ENCODE results near the gene TROAP.
"Not testable (repeated sequence)": the region's sequence is repeated elsewhere in the genome, so short reads cannot be mapped to it uniquely, and the experiment has no call there.

The TROAP gene

DNA sequence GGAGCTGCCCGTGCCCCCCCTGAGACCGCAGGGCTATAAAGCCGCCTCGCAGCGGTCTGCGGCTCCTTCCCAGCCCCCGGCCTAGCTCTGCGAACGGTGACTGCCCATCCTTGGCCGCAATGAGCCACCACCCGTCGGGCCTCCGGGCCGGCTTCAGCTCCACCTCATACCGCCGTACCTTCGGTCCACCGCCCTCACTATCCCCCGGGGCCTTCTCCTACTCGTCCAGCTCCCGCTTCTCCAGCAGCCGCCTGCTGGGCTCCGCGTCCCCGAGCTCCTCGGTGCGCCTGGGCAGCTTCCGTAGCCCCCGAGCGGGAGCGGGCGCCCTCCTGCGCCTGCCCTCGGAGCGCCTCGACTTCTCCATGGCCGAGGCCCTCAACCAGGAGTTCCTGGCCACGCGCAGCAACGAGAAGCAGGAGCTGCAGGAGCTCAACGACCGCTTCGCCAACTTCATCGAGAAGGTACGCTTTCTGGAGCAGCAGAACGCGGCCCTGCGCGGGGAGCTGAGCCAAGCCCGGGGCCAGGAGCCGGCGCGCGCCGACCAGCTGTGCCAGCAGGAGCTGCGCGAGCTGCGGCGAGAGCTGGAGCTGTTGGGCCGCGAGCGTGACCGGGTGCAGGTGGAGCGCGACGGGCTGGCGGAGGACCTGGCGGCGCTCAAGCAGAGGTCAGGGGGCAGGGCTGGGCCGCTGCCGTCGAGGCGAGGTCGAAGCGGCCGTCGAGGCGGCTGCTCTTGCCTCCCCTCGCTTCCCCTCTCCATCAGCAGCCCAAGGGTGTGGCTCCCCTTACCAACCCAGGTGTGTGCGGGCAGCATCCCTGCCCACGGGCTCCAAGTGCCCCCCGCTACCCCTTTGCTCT is 27.7 kb upstream of the TROAP start, which contains the start of gene PRPH:
Gene PRPH (plus strand): TSS at position 66 of the 855 bp plus-strand sequence. CDS start 54 bp downstream, at position 120.
- DNase-seq, result no peak

DNA sequence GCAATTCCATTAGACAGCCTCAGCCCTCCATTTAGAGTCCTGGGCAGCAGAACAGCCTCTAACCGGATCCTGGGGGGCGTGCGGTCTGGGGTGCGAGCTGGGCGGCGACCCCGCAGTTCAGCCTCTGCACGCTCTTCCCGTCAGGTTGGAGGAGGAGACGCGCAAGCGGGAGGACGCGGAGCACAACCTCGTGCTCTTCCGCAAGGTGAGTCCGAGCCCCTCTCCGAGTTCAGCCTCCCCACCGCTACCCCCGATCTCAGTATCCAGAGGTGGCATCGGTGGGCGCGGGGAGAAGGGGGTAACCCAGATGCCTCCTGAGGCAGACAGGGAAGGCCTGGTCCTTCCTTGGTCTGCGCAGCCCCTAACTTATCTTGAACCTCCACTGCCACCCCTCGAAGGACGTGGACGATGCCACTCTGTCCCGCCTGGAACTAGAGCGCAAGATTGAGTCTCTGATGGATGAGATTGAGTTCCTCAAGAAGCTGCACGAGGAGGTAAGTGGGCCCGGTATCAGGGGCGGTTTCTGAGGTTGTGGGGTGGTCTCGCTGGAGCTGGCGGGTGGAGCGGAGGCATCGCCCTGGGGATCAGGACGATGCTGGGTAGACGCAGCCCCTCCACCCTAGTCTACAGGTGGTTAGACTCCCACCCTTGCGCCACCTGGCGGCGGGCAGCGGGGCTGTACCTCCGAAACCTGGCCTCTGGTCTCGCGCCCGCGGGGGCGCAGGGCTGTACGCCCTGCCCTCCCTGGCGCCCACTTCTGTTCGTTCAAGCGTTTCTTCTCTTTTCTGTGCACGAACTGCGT is 26.8 kb upstream of the TROAP start:
- DNase-seq, result no peak

DNA sequence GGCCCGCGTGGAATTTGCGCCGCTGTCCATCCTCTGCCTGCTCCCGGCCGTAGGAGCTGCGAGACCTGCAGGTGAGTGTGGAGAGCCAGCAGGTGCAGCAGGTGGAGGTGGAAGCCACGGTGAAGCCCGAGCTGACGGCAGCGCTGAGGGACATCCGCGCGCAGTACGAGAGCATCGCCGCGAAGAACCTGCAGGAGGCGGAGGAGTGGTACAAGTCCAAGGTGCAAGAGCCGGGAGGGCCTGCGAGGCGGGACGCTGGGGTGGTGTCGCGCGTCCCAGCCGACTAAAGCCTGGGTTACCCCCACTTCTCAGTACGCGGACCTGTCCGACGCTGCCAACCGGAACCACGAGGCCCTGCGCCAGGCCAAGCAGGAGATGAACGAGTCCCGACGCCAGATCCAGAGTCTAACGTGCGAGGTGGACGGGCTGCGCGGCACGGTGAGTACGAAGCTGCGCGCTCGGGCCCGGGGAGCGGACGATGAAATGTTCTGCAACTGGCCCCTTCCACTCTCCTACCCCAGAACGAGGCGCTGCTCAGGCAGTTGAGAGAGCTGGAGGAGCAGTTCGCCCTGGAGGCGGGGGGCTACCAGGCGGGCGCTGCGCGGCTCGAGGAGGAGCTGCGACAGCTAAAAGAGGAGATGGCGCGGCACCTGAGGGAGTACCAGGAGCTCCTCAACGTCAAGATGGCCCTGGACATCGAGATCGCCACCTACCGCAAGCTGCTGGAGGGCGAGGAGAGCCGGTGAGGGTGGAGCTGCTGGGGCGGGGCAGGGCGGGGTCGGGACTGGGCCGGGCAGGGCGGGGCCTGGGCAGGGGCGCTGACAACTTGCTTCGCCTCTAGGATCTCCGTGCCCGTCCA is 26.0 kb upstream of the TROAP start:
- no peak for DNase-seq

DNA sequence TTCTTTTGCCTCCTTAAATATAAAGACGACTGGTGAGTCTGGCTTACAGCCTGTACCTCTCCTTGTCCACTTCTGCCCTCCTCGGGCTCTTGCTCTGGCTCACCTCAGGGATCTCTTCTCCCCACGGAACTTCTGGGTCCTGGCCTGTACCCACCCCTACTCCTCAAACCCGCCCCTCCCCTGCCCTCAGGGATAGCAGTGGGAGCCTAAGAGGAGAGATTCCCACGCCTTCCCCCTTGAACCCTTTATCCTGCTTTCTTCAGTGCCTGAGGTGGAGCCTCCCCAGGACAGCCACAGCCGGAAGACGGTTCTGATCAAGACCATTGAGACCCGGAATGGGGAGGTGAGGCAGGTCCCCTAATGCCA is 25.4 kb upstream of the TROAP start:
- DNase-seq, result no peak

DNA sequence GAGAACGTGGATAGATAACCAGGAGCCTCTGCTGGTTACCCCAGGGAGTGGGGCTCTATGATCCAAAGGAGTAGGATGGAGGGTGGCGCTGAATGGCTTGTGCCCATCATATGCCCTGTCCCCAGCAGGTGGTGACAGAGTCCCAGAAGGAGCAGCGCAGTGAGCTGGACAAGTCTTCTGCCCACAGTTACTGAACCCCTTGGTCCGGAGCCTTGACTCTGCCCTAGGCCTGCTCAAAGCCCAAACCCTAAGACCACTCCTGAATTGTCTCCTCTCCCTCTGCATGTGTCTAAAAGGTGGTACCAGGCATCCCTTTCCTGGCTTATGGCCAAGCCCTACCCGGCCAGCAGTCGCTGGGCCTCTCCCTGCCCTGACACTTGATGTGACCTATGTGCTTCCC is 24.9 kb upstream of the TROAP start:
- no peak for DNase-seq

DNA sequence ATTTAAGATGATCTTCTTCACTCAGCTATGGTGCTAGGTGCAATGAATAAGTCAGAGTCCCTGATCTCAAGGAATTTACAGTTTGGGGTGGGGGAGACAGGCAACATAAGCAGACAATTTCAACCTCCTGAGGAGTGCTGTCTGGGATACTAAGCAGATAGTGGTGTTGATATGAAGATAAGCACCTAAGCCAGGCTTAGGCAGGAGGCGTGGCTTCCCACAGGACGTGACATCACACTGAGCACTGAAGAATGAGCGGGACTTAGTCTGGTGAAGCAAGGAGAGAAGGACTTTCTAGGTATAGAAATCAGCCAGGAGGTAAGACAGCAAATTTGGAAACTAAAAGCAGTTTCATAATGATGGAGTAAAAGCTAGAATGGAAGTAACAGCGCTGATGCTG is 21.3 kb upstream of the TROAP start:
- no peak for DNase-seq

DNA sequence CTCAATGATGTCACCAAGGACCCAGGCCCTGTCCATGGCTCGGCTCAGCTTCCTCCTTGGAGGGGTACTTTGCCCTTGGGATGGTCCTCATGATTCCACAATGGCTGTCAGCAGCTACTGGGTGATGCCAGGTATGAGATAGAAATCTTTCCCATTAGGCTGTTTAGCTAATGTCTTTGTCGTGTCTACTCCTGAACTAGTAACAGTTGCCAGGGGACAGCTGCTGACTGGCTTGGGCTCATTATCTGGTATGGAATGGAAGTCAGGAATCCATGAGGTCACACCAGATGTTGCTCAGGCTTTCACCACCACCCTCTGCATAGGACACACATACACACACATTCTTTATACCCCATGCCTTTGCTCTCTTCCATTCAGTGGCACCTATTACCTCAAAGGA is 18.9 kb upstream of the TROAP start:
- DNase-seq, result peak; percentile 46

DNA sequence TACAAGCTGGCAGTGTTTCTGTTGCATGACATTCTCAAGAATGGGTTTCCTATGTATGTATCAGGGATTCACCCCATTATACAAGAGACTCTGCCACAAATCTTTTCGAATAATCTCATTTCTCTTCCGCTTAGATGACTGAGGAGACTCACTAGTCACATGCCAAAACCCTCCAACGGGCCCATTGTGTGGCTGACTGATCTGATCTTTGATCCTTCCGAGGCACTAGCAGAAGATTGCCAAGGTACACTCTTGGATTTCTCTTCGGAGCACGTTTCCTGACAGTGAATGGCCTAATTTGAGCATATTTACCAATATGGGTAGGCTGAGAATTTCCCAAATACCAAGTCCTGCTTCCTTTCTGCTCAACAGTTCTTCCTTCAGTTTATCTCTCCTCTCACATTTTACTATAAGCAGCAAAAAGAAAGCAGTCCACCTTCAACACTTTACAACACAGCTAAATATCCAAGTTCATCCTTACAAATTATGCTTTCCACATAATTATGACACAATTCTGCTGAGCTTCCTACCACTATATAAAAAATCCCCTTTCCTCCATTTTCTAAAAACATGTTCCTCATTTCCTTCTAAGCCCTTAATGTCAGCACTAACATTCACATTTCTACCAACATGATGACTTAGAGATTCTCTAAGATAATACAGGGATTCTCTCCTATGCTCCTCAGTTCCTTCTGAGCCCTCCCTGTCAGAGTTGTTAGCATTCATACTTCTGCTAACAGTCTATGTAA is 17.1 kb upstream of the TROAP start:
- no peak for DNase-seq

DNA sequence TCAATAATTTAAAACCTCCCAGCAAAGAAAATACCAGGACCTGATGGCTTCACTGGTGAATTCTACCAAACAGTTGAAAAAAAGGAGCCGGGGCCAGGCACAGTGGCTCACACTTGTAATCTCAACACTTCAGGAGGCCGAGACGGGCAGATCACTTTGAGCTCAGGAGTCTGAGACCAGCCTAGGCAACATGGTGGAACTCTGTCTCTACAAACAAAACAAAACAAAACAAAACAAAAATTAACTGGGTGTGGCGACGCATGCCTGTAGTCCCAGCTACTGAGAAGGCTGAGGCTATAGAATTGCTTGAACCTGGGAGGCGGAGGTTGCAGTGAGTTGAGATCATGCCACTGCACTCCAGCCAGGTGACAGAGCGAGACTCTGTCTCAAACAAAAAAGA is 13.7 kb upstream of the TROAP start:
- DNase-seq, result no peak

DNA sequence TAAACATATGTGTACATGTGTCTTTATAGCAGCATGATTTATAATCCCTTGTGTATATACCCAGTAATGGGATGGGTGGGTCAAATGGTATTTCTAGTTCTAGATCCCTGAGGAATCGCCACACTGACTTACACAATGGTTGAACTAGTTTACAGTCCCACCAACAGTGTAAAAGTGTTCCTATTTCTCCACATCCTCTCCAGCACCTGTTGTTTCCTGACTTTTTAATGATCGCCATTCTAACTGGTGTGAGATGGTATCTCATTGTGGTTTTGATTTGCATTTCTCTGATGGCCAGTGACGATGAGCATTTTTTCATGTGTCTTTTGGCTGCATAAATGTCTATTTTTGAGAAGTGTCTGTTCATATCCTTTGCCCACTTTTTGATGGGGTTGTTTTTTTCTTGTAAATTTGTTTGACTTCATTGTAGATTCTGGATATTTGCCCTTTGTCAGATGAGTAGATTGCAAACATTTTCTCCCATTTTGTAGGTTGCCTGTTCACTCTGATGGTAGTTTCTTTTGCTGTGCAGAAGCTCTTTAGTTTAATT is 12.5 kb upstream of the TROAP start:
- DNase-seq, result not testable (repeated sequence)

DNA sequence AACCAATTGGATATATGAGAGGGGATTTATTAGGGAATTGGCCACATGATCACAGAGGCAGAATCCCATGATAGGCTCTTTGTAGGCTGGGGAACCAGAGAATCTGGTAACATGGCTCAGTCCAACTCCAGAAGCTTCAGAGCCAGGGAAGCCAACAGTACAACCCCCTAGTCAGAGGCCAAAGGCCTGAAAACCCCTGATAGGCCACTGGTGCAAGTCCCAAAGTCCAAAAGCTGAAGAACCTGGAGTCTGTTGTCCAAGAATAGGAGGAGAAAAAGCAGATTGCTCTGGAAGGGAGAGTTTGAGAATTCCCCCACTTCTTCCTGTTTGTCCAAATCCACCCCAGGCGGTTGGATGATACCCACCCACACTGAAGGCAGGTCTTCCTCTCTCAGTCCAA is 8.2 kb upstream of the TROAP start:
- DNase-seq, result no peak

DNA sequence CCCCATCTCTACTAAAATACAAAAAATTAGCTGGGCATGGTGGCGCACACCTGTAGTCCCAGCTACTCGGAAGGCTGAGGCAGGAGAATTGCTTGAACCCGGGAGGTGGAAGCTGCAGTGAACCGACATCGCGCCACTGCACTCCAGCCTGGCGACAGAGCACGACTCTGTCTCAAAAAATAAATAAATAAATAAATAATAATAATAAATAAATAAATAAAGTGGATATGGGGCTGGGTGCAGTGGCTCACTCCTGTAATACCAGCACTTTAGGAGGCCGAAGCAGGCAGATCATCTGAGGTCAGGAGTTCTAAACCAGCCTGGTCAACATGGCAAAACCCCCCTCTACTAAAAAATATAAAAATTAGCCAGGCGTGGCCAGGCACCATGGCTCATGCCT is 5.9 kb upstream of the TROAP start:
- DNase-seq, result not testable (repeated sequence)

DNA sequence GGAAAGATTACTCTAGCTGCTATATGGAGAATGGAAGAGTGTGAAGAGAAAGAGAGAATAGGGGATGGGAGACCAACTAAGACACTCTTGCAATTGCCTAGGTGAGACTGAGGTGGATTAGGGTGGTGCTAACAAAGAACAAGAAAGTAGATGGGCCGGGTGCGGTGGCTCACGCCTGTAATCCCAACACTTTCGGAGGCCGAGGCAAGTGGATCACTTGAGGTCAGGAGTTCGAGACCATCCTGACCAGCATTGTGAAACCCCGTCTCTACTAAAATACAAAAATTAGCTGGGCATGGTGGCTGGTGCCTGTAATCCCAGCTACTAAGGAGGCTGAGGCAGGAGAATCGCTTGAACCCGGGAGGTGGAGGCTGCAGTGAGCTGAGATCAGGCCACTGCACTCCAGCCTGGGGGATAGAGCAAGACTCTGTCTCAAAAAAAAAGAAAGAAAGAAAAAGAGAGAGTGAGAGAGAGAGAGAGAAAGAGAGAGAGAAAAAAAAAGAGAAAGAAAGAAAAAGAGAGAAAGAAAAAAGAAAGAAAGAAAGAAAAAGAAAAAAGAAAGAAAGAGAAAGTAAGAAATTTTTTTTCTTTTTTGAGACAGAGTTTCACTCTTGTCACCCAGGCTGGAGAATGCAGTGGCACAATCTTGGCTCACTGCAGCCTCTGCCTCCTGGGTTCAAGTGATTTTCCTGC is 2.5 kb upstream of the TROAP start:
- DNase-seq, result not testable (repeated sequence)

DNA sequence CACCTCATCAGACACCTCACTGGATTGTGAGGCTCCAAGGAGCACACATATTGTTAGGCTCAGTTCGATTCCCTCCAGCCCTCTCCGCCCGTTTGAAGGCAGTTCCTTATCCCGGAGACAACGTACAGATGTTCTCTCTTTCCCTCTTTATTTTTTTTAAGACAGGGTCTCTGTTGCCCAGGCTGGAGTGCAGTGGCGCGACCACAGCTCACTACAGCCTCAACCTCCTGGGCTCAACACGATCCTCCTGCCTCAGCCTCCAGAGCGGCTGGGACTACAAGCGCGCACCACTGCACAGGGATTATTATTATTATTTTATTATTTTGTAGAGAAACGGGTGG is 718 bp upstream of the TROAP start:
- DNase-seq, result no peak

DNA sequence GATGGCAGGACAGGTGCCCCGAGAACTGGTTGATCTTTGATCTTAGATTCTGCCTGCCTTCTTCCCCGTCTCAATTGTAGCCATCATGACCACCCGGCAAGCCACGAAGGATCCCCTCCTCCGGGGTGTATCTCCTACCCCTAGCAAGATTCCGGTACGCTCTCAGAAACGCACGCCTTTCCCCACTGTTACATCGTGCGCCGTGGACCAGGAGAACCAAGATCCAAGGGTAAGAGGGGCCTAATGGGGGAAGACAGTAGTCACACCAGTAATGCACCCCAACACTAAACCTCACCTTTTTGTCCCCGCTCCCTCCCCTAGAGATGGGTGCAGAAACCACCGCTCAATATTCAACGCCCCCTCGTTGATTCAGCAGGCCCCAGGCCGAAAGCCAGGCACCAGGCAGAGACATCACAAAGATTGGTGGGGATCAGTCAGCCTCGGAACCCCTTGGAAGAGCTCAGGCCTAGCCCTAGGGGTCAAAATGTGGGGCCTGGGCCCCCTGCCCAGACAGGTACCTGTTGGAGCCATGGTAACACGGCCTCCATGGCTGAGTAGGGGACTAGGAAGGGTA is 556 bp downstream of the TROAP start:
- no peak for DNase-seq

DNA sequence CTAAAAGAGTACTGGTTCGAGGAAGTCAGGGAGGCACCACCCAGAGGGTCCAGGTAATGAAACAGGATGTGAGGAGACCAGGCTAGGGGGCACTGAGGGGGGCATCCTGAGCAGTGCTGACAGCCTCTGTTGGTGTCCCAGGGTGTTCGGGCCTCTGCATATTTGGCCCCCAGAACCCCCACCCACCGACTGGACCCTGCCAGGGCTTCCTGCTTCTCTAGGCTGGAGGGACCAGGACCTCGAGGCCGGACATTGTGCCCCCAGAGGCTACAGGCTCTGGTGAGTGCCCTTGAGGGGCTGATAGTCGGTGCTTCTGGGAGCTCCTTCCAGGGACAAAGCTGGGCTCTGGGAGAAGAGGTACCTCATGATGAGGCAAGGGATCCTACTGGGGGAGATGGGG is 2.6 kb downstream of the TROAP start:
- no peak for DNase-seq

DNA sequence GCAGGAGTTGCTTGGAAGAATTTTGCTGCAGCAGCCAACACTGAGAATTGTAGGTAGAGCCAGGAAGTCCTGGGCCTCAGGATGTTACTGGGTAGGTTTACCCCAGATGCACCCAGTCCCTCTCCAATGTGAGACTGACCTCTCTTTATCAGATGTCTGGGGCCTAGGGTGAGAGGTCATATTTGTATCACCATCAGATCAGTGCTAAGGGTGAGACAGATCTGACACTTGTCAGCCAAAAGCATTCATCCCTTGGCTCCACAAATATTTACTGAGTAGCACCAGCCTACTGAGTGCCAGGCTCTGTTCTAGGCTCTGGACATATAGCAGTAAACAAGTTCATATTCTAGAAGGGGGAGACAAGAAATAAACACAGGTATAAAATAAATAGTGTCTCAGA is 4.3 kb downstream of the TROAP start:
- DNase-seq, result no peak

DNA sequence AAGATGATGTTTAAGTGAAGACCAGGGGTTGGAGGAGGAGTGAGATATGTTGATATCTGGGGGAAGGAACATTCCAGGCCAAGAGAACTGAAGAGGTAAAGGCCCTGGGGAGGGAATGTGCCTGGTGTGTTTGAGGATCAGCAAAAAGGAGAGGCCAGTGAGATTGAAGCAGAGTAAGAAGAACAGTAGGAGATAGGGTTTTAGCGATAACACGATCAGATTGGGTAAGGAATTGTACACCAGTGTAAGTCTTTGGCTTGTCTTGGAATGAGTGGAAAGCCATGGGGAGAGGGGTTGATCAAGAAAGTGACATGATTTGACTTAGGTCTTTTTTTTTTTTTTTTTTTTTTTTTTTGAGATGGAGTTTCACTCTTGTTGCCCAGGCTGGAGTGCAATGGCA is 4.8 kb downstream of the TROAP start:
- DNase-seq, result no peak

DNA sequence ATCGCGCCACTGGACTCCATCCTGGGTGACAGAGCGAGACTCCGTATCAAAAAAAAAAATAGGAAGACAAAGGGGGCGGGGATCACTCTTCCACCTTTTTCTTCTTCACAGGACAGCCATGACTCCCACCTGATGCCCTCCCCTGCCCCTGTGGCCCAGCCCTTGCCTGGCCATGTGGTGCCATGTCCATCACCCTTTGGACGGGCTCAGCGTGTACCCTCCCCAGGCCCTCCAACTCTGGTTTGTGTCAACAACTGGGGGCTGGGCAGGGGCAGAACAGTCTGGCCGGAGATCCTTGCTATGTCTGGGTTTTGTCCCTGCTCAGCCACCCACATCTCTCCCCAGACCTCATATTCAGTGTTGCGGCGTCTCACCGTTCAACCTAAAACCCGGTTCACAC is 5.8 kb downstream of the TROAP start:
- DNase-seq, result no peak

DNA sequence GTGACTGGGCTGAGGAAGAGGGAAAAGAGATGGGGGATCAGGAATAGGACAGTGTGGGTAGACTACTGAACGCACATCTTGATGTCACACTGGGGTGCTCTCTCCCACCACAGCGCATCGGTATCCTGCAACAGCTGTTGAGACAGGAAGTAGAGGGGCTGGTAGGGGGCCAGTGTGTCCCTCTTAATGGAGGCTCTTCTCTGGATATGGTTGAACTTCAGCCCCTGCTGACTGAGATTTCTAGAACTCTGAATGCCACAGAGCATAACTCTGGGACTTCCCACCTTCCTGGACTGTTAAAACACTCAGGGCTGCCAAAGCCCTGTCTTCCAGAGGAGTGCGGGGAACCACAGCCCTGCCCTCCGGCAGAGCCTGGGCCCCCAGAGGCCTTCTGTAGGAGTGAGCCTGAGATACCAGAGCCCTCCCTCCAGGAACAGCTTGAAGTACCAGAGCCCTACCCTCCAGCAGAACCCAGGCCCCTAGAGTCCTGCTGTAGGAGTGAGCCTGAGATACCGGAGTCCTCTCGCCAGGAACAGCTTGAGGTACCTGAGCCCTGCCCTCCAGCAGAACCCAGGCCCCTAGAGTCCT is 7.1 kb downstream of the TROAP start:
- no peak for DNase-seq
